Stimulated activated CD4-positive, alpha-beta T cell treated with anti-CD3 and anti-CD28 coated beads, Interleukin-4, amount 100 ng/mL, for 48 hours (primary cell): ENCODE measurements around the gene SCP2D1.
"Not testable (repeated sequence)": the region's sequence is repeated elsewhere in the genome, so short reads cannot be mapped to it uniquely, and the experiment has no call there.

Source experiments
- DNase-seq, 2 donors: peaks; one replicate each; pipeline ENCODE4 v3.0.0-alpha.2; 2020; ENCODE audit warnings: low read depth in 2 of 2

The SCP2D1 gene

GRCh38 chr20:18813483-18813882 lies at the start of gene SCP2D1:
Gene SCP2D1, plus strand, starts transcription at chr20:18813783. Its CDS starts 33 bp downstream, at chr20:18813816.
- DNase-seq = no peak

- DNase-seq = no peak
Measured at GRCh38 chr20:18767676-18768075, 45.9 kb upstream of the SCP2D1 start.

- DNase-seq = no peak
Measured at GRCh38 chr20:18773566-18773965, 40.0 kb upstream of the SCP2D1 start.

- DNase-seq = no peak
Measured at GRCh38 chr20:18774207-18774606, 39.4 kb upstream of the SCP2D1 start.

- no peak for DNase-seq
Measured at GRCh38 chr20:18775633-18776032, 38.0 kb upstream of the SCP2D1 start.

GRCh38 chr20:18778690-18779392 lies 34.7 kb upstream of the SCP2D1 start:
- DNase-seq = no peak

GRCh38 chr20:18780385-18781130 lies 33.0 kb upstream of the SCP2D1 start:
- no peak for DNase-seq

- DNase-seq = no peak
Measured at GRCh38 chr20:18781509-18781908, 32.1 kb upstream of the SCP2D1 start.

- DNase-seq = no peak
Measured at GRCh38 chr20:18783385-18783959, 30.1 kb upstream of the SCP2D1 start.

GRCh38 chr20:18787046-18787445 lies 26.5 kb upstream of the SCP2D1 start:
- not testable (repeated sequence) for DNase-seq

GRCh38 chr20:18788021-18788420 lies 25.6 kb upstream of the SCP2D1 start:
- no peak for DNase-seq

GRCh38 chr20:18790787-18791186 lies 22.8 kb upstream of the SCP2D1 start:
- DNase-seq = no peak

- DNase-seq = peak; percentile 64 to 79
Measured at GRCh38 chr20:18793625-18794427, 19.8 kb upstream of the SCP2D1 start.

- no peak for DNase-seq
Measured at GRCh38 chr20:18794428-18794787, 19.2 kb upstream of the SCP2D1 start.

GRCh38 chr20:18795366-18795765 lies 18.2 kb upstream of the SCP2D1 start:
- DNase-seq = no peak

- DNase-seq = no peak
Measured at GRCh38 chr20:18796282-18796833, 17.2 kb upstream of the SCP2D1 start.

- no peak for DNase-seq
Measured at GRCh38 chr20:18801516-18801915, 12.1 kb upstream of the SCP2D1 start.

- DNase-seq = no peak
Measured at GRCh38 chr20:18802012-18802634, 11.5 kb upstream of the SCP2D1 start.

GRCh38 chr20:18805881-18806280 lies 7.7 kb upstream of the SCP2D1 start:
- DNase-seq = no peak

GRCh38 chr20:18808712-18809111 lies 4.9 kb upstream of the SCP2D1 start:
- DNase-seq = no peak

GRCh38 chr20:18811186-18811585 lies 2.4 kb upstream of the SCP2D1 start:
- no peak for DNase-seq
